Measurements from ENCODE around the gene C1orf87. TPM values are rescaled to one million over a fixed set of nuclear protein-coding genes. Genes with fewer than 3 reads are reported as not detected.

C1orf87 gene
- total RNA-seq, 1 experiment from 2014 or later = not detected

DNA sequence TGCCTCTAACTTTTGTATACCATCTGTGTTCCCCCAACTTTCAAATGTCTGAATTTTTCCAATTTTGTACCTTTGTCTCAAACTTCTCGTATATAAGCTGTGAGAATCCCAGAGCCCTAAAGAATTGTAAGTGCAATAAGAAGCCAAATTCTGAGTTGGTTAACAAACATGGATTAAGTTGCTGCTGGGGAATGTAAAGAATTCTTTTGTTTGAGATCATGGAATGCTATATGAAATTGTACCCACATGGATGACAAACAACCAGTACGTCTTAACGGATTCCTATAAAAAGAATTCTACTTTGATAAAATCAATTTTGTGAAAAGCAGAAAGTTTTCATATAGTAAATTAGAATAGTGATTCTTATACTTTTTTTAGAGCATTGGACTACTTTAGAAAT, 74.6 kb downstream of the C1orf87 start:
- no TSS peak for BruUV-seq (replicated peaks)
- H3K79me2 ChIP-seq (ENCODE audit: insufficient read depth, low read length) = no peaks in the 10 kb centered on the region
- no peak overlapping the region for H3K9ac ChIP-seq (ENCODE audit: low read length)
- no peak overlapping the region for H3K4me3 ChIP-seq (replicated peaks in 1 of 2; ENCODE audit: low read depth in 1 of 2, low read length in 2 of 2)
- H3K9me3 ChIP-seq (ENCODE audit: control insufficient read depth in 1 of 2, insufficient read depth in 1 of 2, low read depth in 1 of 2, low read length in 2 of 2) = no peaks in the 10 kb centered on the region
- ATAC-seq = no peak
- ChIA-PET RAD21 (ENCODE audit: low non-redundant PET in 1 of 2, low total read pairs in 2 of 2, uncharacterized antibody in 2 of 2, unreplicated experiment in 2 of 2) (no interaction called here), CTCF (no interaction called here), POLR2A (no interaction called here)
- no peaks in the 10 kb centered on the region for H3K36me3 ChIP-seq (ENCODE audit: control insufficient read depth in 1 of 2, insufficient read depth in 2 of 2, low read length in 2 of 2)
- H3K4me1 ChIP-seq (ENCODE audit: control insufficient read depth in 1 of 2, insufficient read depth in 2 of 2, low read length in 2 of 2) = no peaks in the 10 kb centered on the region
- H3K4me2 ChIP-seq (ENCODE audit: low read length) = no peak overlapping the region
- TF ChIP-seq, protein P1, sequence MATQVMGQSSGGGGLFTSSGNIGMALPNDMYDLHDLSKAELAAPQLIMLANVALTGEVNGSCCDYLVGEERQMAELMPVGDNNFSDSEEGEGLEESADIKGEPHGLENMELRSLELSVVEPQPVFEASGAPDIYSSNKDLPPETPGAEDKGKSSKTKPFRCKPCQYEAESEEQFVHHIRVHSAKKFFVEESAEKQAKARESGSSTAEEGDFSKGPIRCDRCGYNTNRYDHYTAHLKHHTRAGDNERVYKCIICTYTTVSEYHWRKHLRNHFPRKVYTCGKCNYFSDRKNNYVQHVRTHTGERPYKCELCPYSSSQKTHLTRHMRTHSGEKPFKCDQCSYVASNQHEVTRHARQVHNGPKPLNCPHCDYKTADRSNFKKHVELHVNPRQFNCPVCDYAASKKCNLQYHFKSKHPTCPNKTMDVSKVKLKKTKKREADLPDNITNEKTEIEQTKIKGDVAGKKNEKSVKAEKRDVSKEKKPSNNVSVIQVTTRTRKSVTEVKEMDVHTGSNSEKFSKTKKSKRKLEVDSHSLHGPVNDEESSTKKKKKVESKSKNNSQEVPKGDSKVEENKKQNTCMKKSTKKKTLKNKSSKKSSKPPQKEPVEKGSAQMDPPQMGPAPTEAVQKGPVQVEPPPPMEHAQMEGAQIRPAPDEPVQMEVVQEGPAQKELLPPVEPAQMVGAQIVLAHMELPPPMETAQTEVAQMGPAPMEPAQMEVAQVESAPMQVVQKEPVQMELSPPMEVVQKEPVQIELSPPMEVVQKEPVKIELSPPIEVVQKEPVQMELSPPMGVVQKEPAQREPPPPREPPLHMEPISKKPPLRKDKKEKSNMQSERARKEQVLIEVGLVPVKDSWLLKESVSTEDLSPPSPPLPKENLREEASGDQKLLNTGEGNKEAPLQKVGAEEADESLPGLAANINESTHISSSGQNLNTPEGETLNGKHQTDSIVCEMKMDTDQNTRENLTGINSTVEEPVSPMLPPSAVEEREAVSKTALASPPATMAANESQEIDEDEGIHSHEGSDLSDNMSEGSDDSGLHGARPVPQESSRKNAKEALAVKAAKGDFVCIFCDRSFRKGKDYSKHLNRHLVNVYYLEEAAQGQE (IDR thresholded peaks at IDR 0.05; ENCODE audit: low read depth) = no peak
- TF ChIP-seq ELF1 (IDR thresholded peaks at IDR 0.05; ENCODE audit: borderline replicate concordance, low read depth) = no peak
- TF ChIP-seq, protein P2, sequence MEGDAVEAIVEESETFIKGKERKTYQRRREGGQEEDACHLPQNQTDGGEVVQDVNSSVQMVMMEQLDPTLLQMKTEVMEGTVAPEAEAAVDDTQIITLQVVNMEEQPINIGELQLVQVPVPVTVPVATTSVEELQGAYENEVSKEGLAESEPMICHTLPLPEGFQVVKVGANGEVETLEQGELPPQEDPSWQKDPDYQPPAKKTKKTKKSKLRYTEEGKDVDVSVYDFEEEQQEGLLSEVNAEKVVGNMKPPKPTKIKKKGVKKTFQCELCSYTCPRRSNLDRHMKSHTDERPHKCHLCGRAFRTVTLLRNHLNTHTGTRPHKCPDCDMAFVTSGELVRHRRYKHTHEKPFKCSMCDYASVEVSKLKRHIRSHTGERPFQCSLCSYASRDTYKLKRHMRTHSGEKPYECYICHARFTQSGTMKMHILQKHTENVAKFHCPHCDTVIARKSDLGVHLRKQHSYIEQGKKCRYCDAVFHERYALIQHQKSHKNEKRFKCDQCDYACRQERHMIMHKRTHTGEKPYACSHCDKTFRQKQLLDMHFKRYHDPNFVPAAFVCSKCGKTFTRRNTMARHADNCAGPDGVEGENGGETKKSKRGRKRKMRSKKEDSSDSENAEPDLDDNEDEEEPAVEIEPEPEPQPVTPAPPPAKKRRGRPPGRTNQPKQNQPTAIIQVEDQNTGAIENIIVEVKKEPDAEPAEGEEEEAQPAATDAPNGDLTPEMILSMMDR (IDR thresholded peaks at IDR 0.05 in 2 of 3, conservative IDR thresholded peaks at IDR 0.05 in 1 of 3; ENCODE audit: borderline replicate concordance in 1 of 3, insufficient read depth in 1 of 3, low read depth in 2 of 3, low read length in 2 of 3) = no peak
- no peak for TF ChIP-seq SIN3A (IDR thresholded peaks at IDR 0.05; ENCODE audit: low read depth)
- no peak for TF ChIP-seq FOSL1 (IDR thresholded peaks at IDR 0.05; ENCODE audit: low read depth)
- no peak for TF ChIP-seq SP1 (IDR thresholded peaks at IDR 0.05; ENCODE audit: low read depth)
- intact Hi-C loops (cut with micrococcal nuclease) = no loop called here
- no peak overlapping the region for H3K27ac ChIP-seq (ENCODE audit: low read depth, low read length)
- H3K9me2 ChIP-seq (ENCODE audit: insufficient read depth) = no peaks in the 10 kb centered on the region
- H2AFZ ChIP-seq (ENCODE audit: low read depth, low read length, poor library complexity, severe bottlenecking) = no peak overlapping the region
- DNase-seq (ENCODE audit: low read depth, low spot score) = no peak
- H3K27me3 ChIP-seq (ENCODE audit: insufficient read depth, low read length) = peaks cover 11% of the 10 kb centered on the region; the same call in 1 of the 2 replicates
- H4K20me1 ChIP-seq (ENCODE audit: insufficient read depth) = no peaks in the 10 kb centered on the region
